Mesendoderm (in vitro differentiated cells): ENCODE data around the gene L1CAM.

Experiments
- DNase-seq: peaks from one replicate; pipeline ENCODE4 v3.0.0; 2013
- H2AK5ac ChIP-seq: 2 replicates; pipeline ENCODE4 v1.6.1; 2013; ENCODE audit warnings: low read length, inconsistent platforms
- H2BK120ac ChIP-seq: 2 replicates; pipeline ENCODE4 v1.6.1; 2013; ENCODE audit warnings: low read depth, mild to moderate bottlenecking, low read length, moderate library complexity, mixed read lengths
- H2BK15ac ChIP-seq: replicated peaks from 2 replicates; pipeline ENCODE4 v1.6.1; 2013; ENCODE audit warnings: low read depth, mild to moderate bottlenecking, moderate library complexity
- H2BK5ac ChIP-seq: 2 replicates; pipeline ENCODE4 v1.6.1; 2013; ENCODE audit warnings: low read length, inconsistent platforms
- H3K18ac ChIP-seq: 2 replicates; pipeline ENCODE4 v1.6.1; 2013; ENCODE audit warnings: mild to moderate bottlenecking, low read length, mixed read lengths
- H3K23ac ChIP-seq: one replicate; pipeline ENCODE4 v1.6.1; 2013; ENCODE audit warnings: low read length
- H3K27ac ChIP-seq: 2 replicates; pipeline ENCODE4 v1.5.1; 2013; ENCODE audit warnings: low read depth, mild to moderate bottlenecking, inconsistent platforms, low read length, moderate library complexity
- H3K27me3 ChIP-seq: 2 replicates; pipeline ENCODE4 v1.6.1; 2013; ENCODE audit warnings: low read length, control low read depth, mild to moderate bottlenecking, inconsistent platforms; ENCODE audit not compliant: insufficient read depth, poor library complexity
- H3K36me3 ChIP-seq: 2 replicates; pipeline ENCODE4 v1.6.1; 2013; ENCODE audit warnings: low read length, inconsistent platforms; ENCODE audit not compliant: control insufficient read depth, insufficient read depth
- H3K4ac ChIP-seq: one replicate; pipeline ENCODE4 v1.6.1; 2013; ENCODE audit warnings: low read depth, mild to moderate bottlenecking, low read length, moderate library complexity
- H3K4me1 ChIP-seq: 2 replicates; pipeline ENCODE4 v1.6.1; 2013; ENCODE audit warnings: low read depth, low read length, inconsistent platforms; ENCODE audit not compliant: control insufficient read depth
- H3K4me2 ChIP-seq: 2 replicates; pipeline ENCODE4 v1.6.1; 2013; ENCODE audit warnings: low read length
- H3K4me3 ChIP-seq: 2 replicates; pipeline ENCODE4 v1.5.1; 2013; ENCODE audit warnings: mild to moderate bottlenecking, low read length
- H3K56ac ChIP-seq: one replicate; pipeline ENCODE4 v1.6.1; 2013; ENCODE audit warnings: low read length
- H3K79me1 ChIP-seq: 2 replicates; pipeline ENCODE4 v1.6.1; 2013; ENCODE audit warnings: low read length, inconsistent platforms
- H3K79me2 ChIP-seq: 2 replicates; pipeline ENCODE4 v1.6.1; 2013; ENCODE audit warnings: mild to moderate bottlenecking, low read length; ENCODE audit not compliant: control insufficient read depth, insufficient read depth
- H3K9ac ChIP-seq: 2 replicates; pipeline ENCODE4 v1.6.1; 2013; ENCODE audit warnings: low read length, inconsistent platforms
- H4K5ac ChIP-seq: one replicate; pipeline ENCODE4 v1.6.1; 2013; ENCODE audit warnings: low read length
- H4K8ac ChIP-seq: one replicate; pipeline ENCODE4 v1.6.1; 2013; ENCODE audit warnings: low read depth, mild to moderate bottlenecking, control low read depth, low read length, moderate library complexity
- WGBS: extraction: QIAGEN DNeasy Blood & Tissue Kit; methylation state at CpG from one replicate; pipeline ENCODE4 v1.1.7; 2013; ENCODE audit warnings: low lambda C conversion rate, missing lambda C conversion rate; ENCODE audit not compliant: insufficient coverage; ENCODE audit errors: extremely low coverage; 5-methylcytosine and 5-hydroxymethylcytosine counted together

The L1CAM gene

DNA sequence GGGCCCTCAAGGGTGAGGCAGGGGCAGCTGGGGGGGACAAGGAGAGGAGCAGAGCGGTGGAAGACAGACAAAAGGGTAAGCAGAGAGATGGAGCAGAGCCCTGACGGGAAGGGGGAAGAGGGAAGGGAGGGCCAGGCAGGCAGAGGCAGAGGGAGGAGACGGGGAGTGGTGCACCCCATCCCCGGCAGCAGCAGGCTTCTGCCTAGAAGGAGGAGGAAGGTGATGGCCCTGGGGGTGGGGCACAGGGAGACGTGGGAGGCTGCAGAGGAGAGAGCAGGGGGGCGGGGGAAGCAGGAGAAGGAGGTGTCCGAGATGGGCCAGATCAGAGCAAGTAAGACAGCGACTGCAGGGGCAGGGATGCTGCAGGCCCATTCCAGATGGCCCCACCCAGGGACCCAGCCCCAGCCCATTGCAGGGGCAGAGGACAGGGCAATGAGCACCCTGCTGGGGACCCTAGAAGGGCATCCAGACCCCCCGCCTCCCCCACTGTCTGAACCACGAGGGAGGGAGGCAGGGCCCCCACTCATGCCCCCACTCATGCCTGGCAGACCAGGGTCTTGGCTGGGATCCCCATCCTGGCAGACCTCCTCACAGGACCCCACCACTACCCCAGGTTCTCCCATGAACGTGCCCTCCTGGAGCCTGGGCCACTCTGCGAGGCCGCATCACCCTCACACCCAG lies 2.7 kb downstream of the L1CAM start:
- Histone ChIP-seq H3K4me3 (no peak overlapping the region), H3K4me1 (peaks cover 8% of the 10 kb centered on the region)
- no CpG with 5 or more reads among the region's 13 CpGs for WGBS

DNA sequence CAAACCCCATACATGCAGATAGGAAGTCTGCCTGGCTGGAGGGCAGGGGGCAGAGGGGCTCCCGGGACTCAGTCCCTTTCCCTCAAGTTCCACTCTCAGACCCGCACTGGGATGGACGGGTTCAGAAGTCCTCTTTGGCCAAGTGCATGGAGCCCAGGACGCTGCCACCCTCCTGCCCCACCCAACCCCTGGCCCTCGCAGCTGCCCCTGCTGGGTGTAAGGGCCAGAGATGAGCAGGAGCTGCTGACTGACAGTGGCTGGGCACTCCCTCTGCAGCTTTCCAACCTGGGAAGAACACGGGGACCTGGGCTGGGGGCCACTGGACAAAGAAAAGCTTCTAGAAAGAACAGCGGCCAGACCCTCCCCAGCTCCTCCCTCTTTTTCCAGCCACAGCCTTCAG lies 3.4 kb downstream of the L1CAM start:
- Histone ChIP-seq H2BK15ac (no peak overlapping the region), H3K4me1 (peaks cover 15% of the 10 kb centered on the region)
- no CpG with 5 or more reads among the region's 7 CpGs for WGBS

More for the DNA sequence above, 2.7 kb downstream of the L1CAM start:
- Histone ChIP-seq H3K79me2 (peaks cover 2% of the 10 kb centered on the region), H3K27me3 (no peaks in the 10 kb centered on the region), H3K36me3 (no peaks in the 10 kb centered on the region), H2BK120ac (no peak overlapping the region), H2BK15ac (no peak overlapping the region), H4K8ac (no peak overlapping the region), H2BK5ac (no peak overlapping the region), H4K5ac (no peak overlapping the region), H3K4me2 (no peak overlapping the region), H3K18ac (no peak overlapping the region), H3K9ac (peak overlapping the region; percentile 35), H3K79me1 (no peaks in the 10 kb centered on the region), H3K4ac (no peak overlapping the region), H2AK5ac (no peak overlapping the region), H3K23ac (no peak overlapping the region), H3K27ac (no peak overlapping the region), H3K56ac (peak overlapping the region; percentile 20)
- DNase-seq = no peak

GRCh38 chrX:153882086-153882498 lies 3.9 kb downstream of the L1CAM start:
- H3K27me3 ChIP-seq = no peaks in the 10 kb centered on the region
- no peak overlapping the region for H2AK5ac ChIP-seq
- peak overlapping the region; percentile 63 for H3K4ac ChIP-seq
- H4K8ac ChIP-seq = no peak overlapping the region
- H3K79me2 ChIP-seq = peaks cover 2% of the 10 kb centered on the region
- no peaks in the 10 kb centered on the region for H3K36me3 ChIP-seq
- H3K79me1 ChIP-seq = no peaks in the 10 kb centered on the region
- peak overlapping the region; percentile 34 for H3K56ac ChIP-seq
- WGBS = no CpG with 5 or more reads among the region's 8 CpGs
- no peak for DNase-seq
- no peak overlapping the region for H2BK5ac ChIP-seq
- H2BK120ac ChIP-seq = no peak overlapping the region
- H4K5ac ChIP-seq = no peak overlapping the region
- no peak overlapping the region for H3K23ac ChIP-seq
- no peak overlapping the region for H3K4me3 ChIP-seq
- no peak overlapping the region for H3K4me2 ChIP-seq
- H3K9ac ChIP-seq = peak overlapping the region; percentile 35
- no peak overlapping the region for H2BK15ac ChIP-seq
- peak overlapping the region; percentile 25 for H3K18ac ChIP-seq
- peaks cover 15% of the 10 kb centered on the region for H3K4me1 ChIP-seq
- H3K27ac ChIP-seq = no peak overlapping the region

More for the DNA sequence above, 3.4 kb downstream of the L1CAM start:
- Histone ChIP-seq H3K79me2 (peaks cover 2% of the 10 kb centered on the region), H4K8ac (no peak overlapping the region), H3K4me3 (no peak overlapping the region), H2AK5ac (no peak overlapping the region), H3K9ac (peak overlapping the region; percentile 35), H2BK120ac (no peak overlapping the region), H4K5ac (no peak overlapping the region), H3K56ac (peak overlapping the region; percentile 20), H2BK5ac (no peak overlapping the region), H3K18ac (peak overlapping the region; percentile 33), H3K79me1 (no peaks in the 10 kb centered on the region), H3K4ac (peak overlapping the region; percentile 74), H3K27me3 (no peaks in the 10 kb centered on the region), H3K4me2 (no peak overlapping the region), H3K23ac (no peak overlapping the region), H3K27ac (no peak overlapping the region), H3K36me3 (no peaks in the 10 kb centered on the region)
- DNase-seq = no peak

- H3K56ac ChIP-seq = no peak overlapping the region
- H3K79me1 ChIP-seq = no peaks in the 10 kb centered on the region
- H3K23ac ChIP-seq = no peak overlapping the region
- no peak overlapping the region for H4K8ac ChIP-seq
- WGBS = no CpG with 5 or more reads among the region's 7 CpGs
- H3K79me2 ChIP-seq = peaks cover 2% of the 10 kb centered on the region
- H3K9ac ChIP-seq = no peak overlapping the region
- H3K4me1 ChIP-seq = peaks cover 15% of the 10 kb centered on the region
- H4K5ac ChIP-seq = no peak overlapping the region
- H3K18ac ChIP-seq = no peak overlapping the region
- no peak overlapping the region for H3K4me2 ChIP-seq
- no peak overlapping the region for H2BK120ac ChIP-seq
- H2BK15ac ChIP-seq = no peak overlapping the region
- H3K4ac ChIP-seq = no peak overlapping the region
- H2AK5ac ChIP-seq = no peak overlapping the region
- H3K27me3 ChIP-seq = no peaks in the 10 kb centered on the region
- no peak overlapping the region for H3K4me3 ChIP-seq
- H3K27ac ChIP-seq = no peak overlapping the region
- DNase-seq = no peak
- no peaks in the 10 kb centered on the region for H3K36me3 ChIP-seq
- H2BK5ac ChIP-seq = no peak overlapping the region
These were observed 4.7 kb downstream of the L1CAM start for GRCh38 chrX:153881281-153881680.

DNA sequence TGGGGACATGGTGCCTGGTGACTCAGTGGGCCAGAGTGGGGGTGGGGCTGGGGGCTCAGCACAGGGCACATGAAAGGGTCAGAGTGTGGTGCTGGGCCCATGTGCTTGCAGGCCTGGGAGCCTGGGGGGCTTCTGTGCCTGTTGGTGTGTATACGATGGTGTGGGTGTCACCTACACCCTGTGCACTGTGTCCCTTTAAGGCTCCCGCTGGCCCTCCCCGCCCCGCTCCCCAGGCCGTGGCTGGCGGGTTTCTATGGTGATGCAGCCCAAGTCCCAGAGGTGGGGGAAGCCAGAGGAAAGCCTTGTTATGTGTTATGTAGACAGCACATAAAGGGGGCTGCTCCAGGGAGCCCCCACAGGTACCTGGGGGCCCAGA lies 5.5 kb downstream of the L1CAM start:
- Histone ChIP-seq H3K18ac (no peak overlapping the region), H3K79me1 (no peaks in the 10 kb centered on the region), H4K5ac (no peak overlapping the region), H3K9ac (no peak overlapping the region), H2BK120ac (no peak overlapping the region), H3K56ac (peak overlapping the region; percentile 49), H3K4me2 (no peak overlapping the region), H3K79me2 (peaks cover 2% of the 10 kb centered on the region), H2BK5ac (no peak overlapping the region), H3K4ac (no peak overlapping the region), H3K23ac (no peak overlapping the region), H3K27ac (peak overlapping the region; percentile 69), H2AK5ac (no peak overlapping the region), H3K4me1 (peaks cover 17% of the 10 kb centered on the region), H4K8ac (no peak overlapping the region), H3K27me3 (no peaks in the 10 kb centered on the region), H3K4me3 (no peak overlapping the region), H2BK15ac (no peak overlapping the region), H3K36me3 (no peaks in the 10 kb centered on the region)
- DNase-seq = no peak
- no CpG with 5 or more reads among the region's 6 CpGs for WGBS
